HEK293 (cell line): ENCODE results near the gene SLC25A39.

Source experiments
- REPIN1 ChIP-seq: fragments of 450-650 bp; formaldehyde crosslinking; IDR thresholded peaks from 2 replicates; pipeline ENCODE4 v1.5.1; 2017; ENCODE audit warnings: missing biosample characterization, missing genetic modification characterization, low read depth
- ZNF211 ChIP-seq: fragments of 450-650 bp; formaldehyde crosslinking; IDR thresholded peaks from 2 replicates; pipeline ENCODE4 v1.5.1; 2016; ENCODE audit warnings: low read depth, missing biosample characterization, missing genetic modification characterization
- ZNF302 ChIP-seq: fragments of 450-650 bp; formaldehyde crosslinking; IDR thresholded peaks from 2 replicates; pipeline ENCODE4 v1.5.1; 2016; ENCODE audit warnings: missing biosample characterization, missing genetic modification characterization, low read depth
- TF ChIP-seq, protein P1 (sequence below): fragments of 450-650 bp; formaldehyde crosslinking; IDR thresholded peaks from 2 replicates; pipeline ENCODE4 v1.5.1; 2016; ENCODE audit warnings: missing biosample characterization, missing genetic modification characterization

DNA sequence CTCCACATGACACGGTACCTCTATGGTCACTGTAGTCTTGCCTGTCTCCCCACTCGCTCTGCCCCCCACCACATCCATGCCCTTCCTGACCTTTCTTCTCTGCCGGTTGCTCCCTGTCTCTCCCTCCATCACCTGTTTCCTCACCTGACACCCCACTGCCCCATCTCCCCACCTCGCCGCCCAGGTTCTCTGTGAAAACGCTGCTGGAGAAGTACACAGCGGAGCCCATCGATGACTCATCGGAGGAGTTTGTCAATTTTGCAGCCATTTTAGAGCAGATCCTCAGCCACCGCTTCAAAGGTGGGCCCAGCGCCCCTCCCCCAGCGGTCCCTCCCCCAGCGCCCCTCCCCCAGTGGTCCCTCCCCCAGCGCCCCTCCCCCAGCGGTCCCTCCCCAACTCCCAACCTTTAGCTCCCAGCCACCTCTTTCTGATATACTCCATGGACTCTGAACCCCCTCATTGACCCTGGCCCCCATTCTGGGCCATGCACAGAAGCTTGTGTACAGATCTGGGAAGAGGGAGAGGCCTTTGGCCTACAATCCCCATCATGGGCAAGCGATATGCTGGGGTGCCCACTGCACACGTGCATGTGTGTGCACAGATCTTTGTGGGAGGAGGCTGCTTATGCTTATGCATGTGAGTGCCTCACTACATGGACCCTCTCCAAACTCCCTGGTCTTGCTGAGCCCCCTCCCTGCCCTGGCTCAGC, 12.1 kb downstream of the SLC25A39 start:
- TF ChIP-seq ZNF211 (tag by site-specific recombination) (no peak), REPIN1 (tag by site-specific recombination) (no peak), ZNF302 (tag by site-specific recombination) (no peak)
- TF ChIP-seq, protein P1, sequence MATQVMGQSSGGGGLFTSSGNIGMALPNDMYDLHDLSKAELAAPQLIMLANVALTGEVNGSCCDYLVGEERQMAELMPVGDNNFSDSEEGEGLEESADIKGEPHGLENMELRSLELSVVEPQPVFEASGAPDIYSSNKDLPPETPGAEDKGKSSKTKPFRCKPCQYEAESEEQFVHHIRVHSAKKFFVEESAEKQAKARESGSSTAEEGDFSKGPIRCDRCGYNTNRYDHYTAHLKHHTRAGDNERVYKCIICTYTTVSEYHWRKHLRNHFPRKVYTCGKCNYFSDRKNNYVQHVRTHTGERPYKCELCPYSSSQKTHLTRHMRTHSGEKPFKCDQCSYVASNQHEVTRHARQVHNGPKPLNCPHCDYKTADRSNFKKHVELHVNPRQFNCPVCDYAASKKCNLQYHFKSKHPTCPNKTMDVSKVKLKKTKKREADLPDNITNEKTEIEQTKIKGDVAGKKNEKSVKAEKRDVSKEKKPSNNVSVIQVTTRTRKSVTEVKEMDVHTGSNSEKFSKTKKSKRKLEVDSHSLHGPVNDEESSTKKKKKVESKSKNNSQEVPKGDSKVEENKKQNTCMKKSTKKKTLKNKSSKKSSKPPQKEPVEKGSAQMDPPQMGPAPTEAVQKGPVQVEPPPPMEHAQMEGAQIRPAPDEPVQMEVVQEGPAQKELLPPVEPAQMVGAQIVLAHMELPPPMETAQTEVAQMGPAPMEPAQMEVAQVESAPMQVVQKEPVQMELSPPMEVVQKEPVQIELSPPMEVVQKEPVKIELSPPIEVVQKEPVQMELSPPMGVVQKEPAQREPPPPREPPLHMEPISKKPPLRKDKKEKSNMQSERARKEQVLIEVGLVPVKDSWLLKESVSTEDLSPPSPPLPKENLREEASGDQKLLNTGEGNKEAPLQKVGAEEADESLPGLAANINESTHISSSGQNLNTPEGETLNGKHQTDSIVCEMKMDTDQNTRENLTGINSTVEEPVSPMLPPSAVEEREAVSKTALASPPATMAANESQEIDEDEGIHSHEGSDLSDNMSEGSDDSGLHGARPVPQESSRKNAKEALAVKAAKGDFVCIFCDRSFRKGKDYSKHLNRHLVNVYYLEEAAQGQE (tag by site-specific recombination), result no peak
